Measurements from ENCODE around the gene ANAPC16. TPM values are rescaled to one million over a fixed set of nuclear protein-coding genes. Genes with fewer than 3 reads are reported as not detected.

ANAPC16 gene
- total RNA-seq, 1 experiment from 2014 or later: 129 TPM

- no peak overlapping the region for H3K27ac ChIP-seq (ENCODE audit: low read length)
- H3K79me2 ChIP-seq (ENCODE audit: low read length): no peaks in the 10 kb centered on the region
- H3K9ac ChIP-seq (ENCODE audit: low read length): no peak overlapping the region
- H3K9me2 ChIP-seq (replicated peaks; ENCODE audit: insufficient read depth, low read length): no peaks in the 10 kb centered on the region
- H3K36me3 ChIP-seq (ENCODE audit: insufficient read depth, low read length): no peaks in the 10 kb centered on the region
- H3K4me2 ChIP-seq (ENCODE audit: low read depth, low read length, poor library complexity, severe bottlenecking): no peak overlapping the region
- H3K4me1 ChIP-seq (ENCODE audit: low read length): peaks cover 35% of the 10 kb centered on the region
- no peak overlapping the region for H3K4me3 ChIP-seq (ENCODE audit: low read length)
- DNase-seq: no peak
- no peaks in the 10 kb centered on the region for H4K20me1 ChIP-seq (ENCODE audit: insufficient read depth, low read depth, low read length)
- no peaks in the 10 kb centered on the region for H3K9me3 ChIP-seq (ENCODE audit: low read length)
- H2AFZ ChIP-seq (ENCODE audit: low read length): no peak overlapping the region; the same call in 1 of the 2 replicates
- no peaks in the 10 kb centered on the region for H3K27me3 ChIP-seq (ENCODE audit: low read length)
Observed at GRCh38 chr10:72257051-72257892, 41.5 kb downstream of the ANAPC16 start.

- H3K9me2 ChIP-seq (replicated peaks; ENCODE audit: insufficient read depth, low read length): no peaks in the 10 kb centered on the region
- H3K9me3 ChIP-seq (ENCODE audit: low read length): no peaks in the 10 kb centered on the region
- H3K4me3 ChIP-seq (ENCODE audit: low read length): no peak overlapping the region
- H3K4me2 ChIP-seq (ENCODE audit: low read depth, low read length, poor library complexity, severe bottlenecking): no peak overlapping the region
- H3K79me2 ChIP-seq (ENCODE audit: low read length): no peaks in the 10 kb centered on the region
- no peaks in the 10 kb centered on the region for H4K20me1 ChIP-seq (ENCODE audit: insufficient read depth, low read depth, low read length)
- no peak for DNase-seq
- no peaks in the 10 kb centered on the region for H3K27me3 ChIP-seq (ENCODE audit: low read length)
- H3K9ac ChIP-seq (ENCODE audit: low read length): no peak overlapping the region
- H3K27ac ChIP-seq (ENCODE audit: low read length): no peak overlapping the region
- H3K36me3 ChIP-seq (ENCODE audit: insufficient read depth, low read length): no peaks in the 10 kb centered on the region
- no peak overlapping the region for H2AFZ ChIP-seq (ENCODE audit: low read length)
- H3K4me1 ChIP-seq (ENCODE audit: low read length): peaks cover 44% of the 10 kb centered on the region
Observed at GRCh38 chr10:72258617-72259016, 42.8 kb downstream of the ANAPC16 start.

GRCh38 chr10:72259491-72260238 lies 43.9 kb downstream of the ANAPC16 start:
- Histone ChIP-seq H3K27ac (ENCODE audit: low read length) (peak overlapping the region; percentile 37), H3K4me2 (ENCODE audit: low read depth, low read length, poor library complexity, severe bottlenecking) (peak overlapping the region; percentile 91), H3K9ac (ENCODE audit: low read length) (peak overlapping the region; percentile 62), H3K27me3 (ENCODE audit: low read length) (no peaks in the 10 kb centered on the region), H3K4me1 (ENCODE audit: low read length) (peaks cover 46% of the 10 kb centered on the region), H4K20me1 (ENCODE audit: insufficient read depth, low read depth, low read length) (no peaks in the 10 kb centered on the region), H3K79me2 (ENCODE audit: low read length) (no peaks in the 10 kb centered on the region), H3K36me3 (ENCODE audit: insufficient read depth, low read length) (no peaks in the 10 kb centered on the region), H3K9me3 (ENCODE audit: low read length) (no peaks in the 10 kb centered on the region), H2AFZ (ENCODE audit: low read length) (peak overlapping the region; percentile 21; the same call in 1 of the 2 replicates), H3K9me2 (replicated peaks; ENCODE audit: insufficient read depth, low read length) (no peaks in the 10 kb centered on the region), H3K4me3 (ENCODE audit: low read length) (peak overlapping the region; percentile 70; the same call in 1 of the 2 replicates)
- DNase-seq: no peak

- Histone ChIP-seq H2AFZ (ENCODE audit: low read length) (peak overlapping the region; percentile 72; the same call in 1 of the 2 replicates), H3K9ac (ENCODE audit: low read length) (peak overlapping the region; percentile 74), H3K36me3 (ENCODE audit: insufficient read depth, low read length) (no peaks in the 10 kb centered on the region), H3K27me3 (ENCODE audit: low read length) (no peaks in the 10 kb centered on the region), H3K27ac (ENCODE audit: low read length) (peak overlapping the region; percentile 37), H3K4me1 (ENCODE audit: low read length) (peaks cover 42% of the 10 kb centered on the region), H3K4me2 (ENCODE audit: low read depth, low read length, poor library complexity, severe bottlenecking) (peak overlapping the region; percentile 91), H4K20me1 (ENCODE audit: insufficient read depth, low read depth, low read length) (no peaks in the 10 kb centered on the region), H3K4me3 (ENCODE audit: low read length) (peak overlapping the region; percentile 70), H3K79me2 (ENCODE audit: low read length) (no peaks in the 10 kb centered on the region), H3K9me3 (ENCODE audit: low read length) (no peaks in the 10 kb centered on the region), H3K9me2 (replicated peaks; ENCODE audit: insufficient read depth, low read length) (no peaks in the 10 kb centered on the region)
- DNase-seq: peak; percentile 87
Observed at GRCh38 chr10:72260239-72260975, 44.6 kb downstream of the ANAPC16 start.

GRCh38 chr10:72260976-72261783 lies 45.4 kb downstream of the ANAPC16 start:
- H3K36me3 ChIP-seq (ENCODE audit: insufficient read depth, low read length): no peaks in the 10 kb centered on the region
- H3K9me2 ChIP-seq (replicated peaks; ENCODE audit: insufficient read depth, low read length): no peaks in the 10 kb centered on the region
- H3K9ac ChIP-seq (ENCODE audit: low read length): peak overlapping the region; percentile 74
- H3K4me2 ChIP-seq (ENCODE audit: low read depth, low read length, poor library complexity, severe bottlenecking): peak overlapping the region; percentile 91
- DNase-seq: no peak
- H4K20me1 ChIP-seq (ENCODE audit: insufficient read depth, low read depth, low read length): no peaks in the 10 kb centered on the region
- H2AFZ ChIP-seq (ENCODE audit: low read length): peak overlapping the region; percentile 72
- H3K27me3 ChIP-seq (ENCODE audit: low read length): no peaks in the 10 kb centered on the region
- H3K4me1 ChIP-seq (ENCODE audit: low read length): peaks cover 42% of the 10 kb centered on the region
- peak overlapping the region; percentile 71 for H3K27ac ChIP-seq (ENCODE audit: low read length)
- no peaks in the 10 kb centered on the region for H3K9me3 ChIP-seq (ENCODE audit: low read length)
- no peaks in the 10 kb centered on the region for H3K79me2 ChIP-seq (ENCODE audit: low read length)
- peak overlapping the region; percentile 70 for H3K4me3 ChIP-seq (ENCODE audit: low read length)

GRCh38 chr10:72261784-72262404 lies 46.1 kb downstream of the ANAPC16 start:
- no peaks in the 10 kb centered on the region for H3K9me2 ChIP-seq (replicated peaks; ENCODE audit: insufficient read depth, low read length)
- no peaks in the 10 kb centered on the region for H4K20me1 ChIP-seq (ENCODE audit: insufficient read depth, low read depth, low read length)
- H3K9me3 ChIP-seq (ENCODE audit: low read length): no peaks in the 10 kb centered on the region
- H3K9ac ChIP-seq (ENCODE audit: low read length): peak overlapping the region; percentile 74
- H3K4me2 ChIP-seq (ENCODE audit: low read depth, low read length, poor library complexity, severe bottlenecking): peak overlapping the region; percentile 91
- peaks cover 42% of the 10 kb centered on the region for H3K4me1 ChIP-seq (ENCODE audit: low read length)
- no peaks in the 10 kb centered on the region for H3K27me3 ChIP-seq (ENCODE audit: low read length)
- DNase-seq: no peak
- peak overlapping the region; percentile 72; the same call in 1 of the 2 replicates for H2AFZ ChIP-seq (ENCODE audit: low read length)
- H3K4me3 ChIP-seq (ENCODE audit: low read length): peak overlapping the region; percentile 70
- H3K36me3 ChIP-seq (ENCODE audit: insufficient read depth, low read length): no peaks in the 10 kb centered on the region
- peak overlapping the region; percentile 71 for H3K27ac ChIP-seq (ENCODE audit: low read length)
- H3K79me2 ChIP-seq (ENCODE audit: low read length): no peaks in the 10 kb centered on the region

GRCh38 chr10:72263613-72264241 lies 47.9 kb downstream of the ANAPC16 start:
- Histone ChIP-seq H3K9me2 (replicated peaks; ENCODE audit: insufficient read depth, low read length) (no peaks in the 10 kb centered on the region), H3K27ac (ENCODE audit: low read length) (no peak overlapping the region), H4K20me1 (ENCODE audit: insufficient read depth, low read depth, low read length) (no peaks in the 10 kb centered on the region), H3K4me3 (ENCODE audit: low read length) (no peak overlapping the region), H3K36me3 (ENCODE audit: insufficient read depth, low read length) (no peaks in the 10 kb centered on the region), H3K4me2 (ENCODE audit: low read depth, low read length, poor library complexity, severe bottlenecking) (peak overlapping the region; percentile 12), H2AFZ (ENCODE audit: low read length) (no peak overlapping the region), H3K4me1 (ENCODE audit: low read length) (peaks cover 42% of the 10 kb centered on the region), H3K79me2 (ENCODE audit: low read length) (no peaks in the 10 kb centered on the region), H3K27me3 (ENCODE audit: low read length) (no peaks in the 10 kb centered on the region), H3K9ac (ENCODE audit: low read length) (peak overlapping the region; percentile 25; the same call in 1 of the 2 replicates), H3K9me3 (ENCODE audit: low read length) (no peaks in the 10 kb centered on the region)
- DNase-seq: peak; percentile 79
